Vein endothelial cell (primary cell): Measurements from ENCODE around the gene SLC44A2. TPM values are rescaled to one million over a fixed set of nuclear protein-coding genes. Genes with fewer than 3 reads are reported as not detected.

Source experiments
- total RNA-seq: library from RNA; depleted of rRNA; stranded (reverse); fragments of >200 nt; gene quantifications from 2 replicates; pipeline ENCODE4 v1.2.3, GENCODE V29; 2012

SLC44A2 gene
- total RNA-seq: 63.5 and 66.3 TPM in 2 replicates

GRCh38 chr19:10625003-10625761 is at the start of gene SLC44A2:
SLC44A2 (plus strand) TSS chr19:10625553; CDS start chr19:10625634, 81 bp downstream.

GRCh38 chr19:10587022-10587838 is 38.1 kb upstream of the SLC44A2 start, which contains the start of gene AP1M2:
AP1M2 (minus strand) TSS chr19:10587312; CDS start chr19:10587231, 81 bp downstream.

GRCh38 chr19:10653732-10654609 is 28.6 kb downstream of the SLC44A2 start, which contains the start of gene ILF3:
ILF3 (plus strand) TSS chr19:10654346; CDS start chr19:10670606, 16,260 bp downstream.

Other genes with a start within 250 kb of the SLC44A2 start
- 57.2 and 79.7 TPM in 2 replicates for gene TYK2, start 245.0 kb upstream of the SLC44A2 start, total RNA-seq
- gene CDC37, start 222.0 kb upstream of the SLC44A2 start, total RNA-seq: 289 and 291 TPM in 2 replicates
- gene PDE4A, start 205.0 kb upstream of the SLC44A2 start, total RNA-seq: 3.6 and 5.6 TPM in 2 replicates
- gene KEAP1, start 122.2 kb upstream of the SLC44A2 start, total RNA-seq: 74.0 and 74.1 TPM in 2 replicates
- gene S1PR5, start 108.1 kb upstream of the SLC44A2 start, total RNA-seq: not detected in 2 replicates
- gene ATG4D, start 81.6 kb upstream of the SLC44A2 start, total RNA-seq: 12.1 and 17.0 TPM in 2 replicates
- 5.9 and 6.2 TPM in 2 replicates for gene KRI1, start 59.5 kb upstream of the SLC44A2 start, total RNA-seq
- gene CDKN2D, start 56.6 kb upstream of the SLC44A2 start, total RNA-seq: 2.3 and 3.5 TPM in 2 replicates
- not detected in 2 replicates for gene AP1M2, start 38.2 kb upstream of the SLC44A2 start, total RNA-seq
- 182 and 208 TPM in 2 replicates for gene ILF3, start 28.8 kb downstream of the SLC44A2 start, total RNA-seq
- gene QTRT1, start 75.9 kb downstream of the SLC44A2 start, total RNA-seq: 32.8 and 33.6 TPM in 2 replicates
- gene DNM2, start 92.5 kb downstream of the SLC44A2 start, total RNA-seq: 154 and 156 TPM in 2 replicates
- 33.6 and 40.2 TPM in 2 replicates for gene TMED1, start 210.7 kb downstream of the SLC44A2 start, total RNA-seq
- gene C19orf38, start 222.9 kb downstream of the SLC44A2 start, total RNA-seq: 0.33 and 0.38 TPM in 2 replicates
- 52.2 and 57.8 TPM in 2 replicates for gene CARM1, start 246.0 kb downstream of the SLC44A2 start, total RNA-seq